Airway epithelial cell (primary cell): ENCODE measurements around the gene POLR2A. TPM values are rescaled to one million over a fixed set of nuclear protein-coding genes. Genes with fewer than 3 reads are reported as not detected.

Experiments used
- total RNA-seq: library from RNA; depleted of rRNA; stranded (reverse); fragments of >200 nt; gene quantifications from 2 replicates; pipeline ENCODE4 v1.2.3, GENCODE V29; 2015

The POLR2A gene
- total RNA-seq: 62.4 and 64.9 TPM in 2 replicates

DNA sequence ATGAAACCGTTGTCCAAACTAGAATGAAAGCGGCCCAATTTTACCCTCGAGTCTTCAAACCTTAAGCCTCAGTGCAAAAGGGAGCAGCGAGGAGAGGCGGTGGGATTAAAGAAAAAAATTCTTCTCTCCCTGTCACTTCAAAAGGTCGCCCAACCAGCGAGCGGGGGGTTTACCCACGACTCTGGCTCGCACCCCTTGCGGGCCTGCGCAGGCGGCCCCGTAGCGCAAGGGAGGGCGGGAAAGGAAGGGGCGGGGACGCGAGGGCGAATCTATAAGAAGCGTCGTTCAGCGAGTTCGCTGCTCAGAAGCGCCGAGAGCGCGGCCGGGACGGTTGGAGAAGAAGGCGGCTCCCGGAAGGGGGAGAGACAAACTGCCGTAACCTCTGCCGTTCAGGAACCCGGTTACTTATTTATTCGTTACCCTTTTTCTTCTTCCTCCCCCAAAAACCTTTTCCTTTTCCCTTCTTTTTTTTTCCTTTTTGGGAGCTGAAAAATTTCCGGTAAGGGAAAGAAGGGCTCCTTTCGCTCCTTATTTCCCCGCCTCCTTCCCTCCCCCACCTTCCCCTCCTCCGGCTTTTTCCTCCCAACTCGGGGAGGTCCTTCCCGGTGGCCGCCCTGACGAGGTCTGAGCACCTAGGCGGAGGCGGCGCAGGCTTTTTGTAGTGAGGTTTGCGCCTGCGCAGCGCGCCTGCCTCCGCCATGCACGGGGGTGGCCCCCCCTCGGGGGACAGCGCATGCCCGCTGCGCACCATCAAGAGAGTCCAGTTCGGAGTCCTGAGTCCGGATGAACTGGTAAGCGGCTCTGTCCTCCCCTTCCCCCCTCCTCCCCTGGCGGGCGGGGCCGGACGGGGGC, at the start of gene POLR2A:
Gene POLR2A, plus strand, starts transcription at position 300 of the 852 bp plus-strand sequence.

DNA sequence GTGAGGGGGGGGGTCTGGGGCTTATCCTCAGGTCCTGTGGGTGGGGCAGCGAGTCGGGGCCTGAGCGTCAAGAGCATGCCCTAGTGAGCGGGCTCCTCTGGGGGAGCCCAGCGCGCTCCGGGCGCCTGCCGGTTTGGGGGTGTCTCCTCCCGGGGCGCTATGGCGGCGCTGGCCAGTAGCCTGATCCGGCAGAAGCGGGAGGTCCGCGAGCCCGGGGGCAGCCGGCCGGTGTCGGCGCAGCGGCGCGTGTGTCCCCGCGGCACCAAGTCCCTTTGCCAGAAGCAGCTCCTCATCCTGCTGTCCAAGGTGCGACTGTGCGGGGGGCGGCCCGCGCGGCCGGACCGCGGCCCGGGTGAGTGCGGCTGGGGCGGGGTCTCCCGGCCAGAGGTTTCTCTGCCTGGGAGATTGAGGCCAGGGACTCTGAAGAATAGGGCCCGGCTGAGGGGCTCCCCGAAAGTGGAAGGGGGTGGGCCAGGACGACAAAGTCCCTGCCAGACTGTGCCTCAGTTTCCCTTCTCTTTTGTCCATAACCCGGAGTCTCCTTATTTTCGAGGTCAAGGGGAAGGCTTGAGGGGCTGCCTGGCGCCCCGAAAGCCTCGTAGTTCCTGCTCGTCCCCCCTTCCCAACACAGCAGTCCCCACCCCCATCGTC, 44.6 kb upstream of the POLR2A start, which contains the start of gene FGF11:
Gene FGF11, plus strand, starts transcription at position 51 of the 651 bp plus-strand sequence. Its CDS starts 109 bp downstream, at position 160.

GRCh38 chr17:7444682-7445618, 39.2 kb upstream of the POLR2A start, which contains the start of gene CHRNB1:
Gene CHRNB1 (plus strand): TSS chr17:7445061. CDS start chr17:7445128, 67 bp downstream.

DNA sequence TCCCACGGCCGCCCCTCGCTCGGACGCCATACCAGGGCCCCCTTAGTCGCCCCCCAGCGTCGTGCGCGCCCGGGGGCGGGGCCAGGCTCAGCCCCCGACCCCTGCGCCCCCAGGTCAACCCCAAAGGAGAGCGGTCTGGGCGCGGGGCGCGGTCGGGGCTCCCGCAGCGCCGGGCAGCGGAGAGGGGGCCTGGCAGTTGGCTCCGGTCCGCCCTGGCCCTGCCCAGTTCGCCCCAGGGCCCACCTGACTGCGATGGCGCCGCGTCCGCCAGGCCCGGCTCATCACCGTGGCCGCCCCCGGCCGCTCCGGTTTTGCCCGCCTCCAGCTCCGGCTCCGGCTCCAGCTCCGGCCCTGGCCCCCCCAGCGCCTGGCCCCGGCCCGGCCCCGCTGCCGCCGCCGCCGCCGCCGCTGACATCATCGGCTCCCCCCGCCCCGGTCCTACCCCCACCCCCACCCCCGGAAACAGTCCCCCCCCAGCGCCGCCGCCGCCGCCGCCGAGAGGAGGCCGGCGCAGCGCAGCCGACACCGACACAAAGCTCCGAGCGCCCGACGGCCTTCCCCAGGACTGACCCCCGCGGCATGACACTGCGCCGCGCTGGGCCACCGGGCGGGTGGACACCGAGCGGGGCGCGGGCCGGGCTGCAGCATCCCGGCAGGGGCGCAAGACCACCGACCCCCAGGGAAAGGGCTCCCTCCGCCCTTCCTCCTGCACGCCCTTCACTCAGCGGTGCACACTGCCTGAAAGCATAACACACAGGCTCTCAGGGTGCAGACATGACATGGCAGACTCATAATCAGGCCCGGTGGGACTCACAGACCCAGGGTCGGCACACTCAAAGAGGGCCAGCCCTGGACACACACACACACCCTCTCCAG, 4.7 kb upstream of the POLR2A start, which contains the start of gene ZBTB4:
Gene ZBTB4, minus strand, starts transcription at position 419 of the 876 bp plus-strand sequence. CDS start 12,830 bp downstream, outside the sequence.

GRCh38 chr17:7481275-7481674, 2.9 kb upstream of the POLR2A start, which contains the start of gene SLC35G6:
Gene SLC35G6 (plus strand): TSS chr17:7481446. CDS start chr17:7481517, 71 bp downstream.

GRCh38 chr17:7548585-7549400, 64.6 kb downstream of the POLR2A start, which contains the start of gene TNFSF12:
Gene TNFSF12 (plus strand): TSS chr17:7549058. CDS start chr17:7549154, 96 bp downstream.

Other genes with a start within 250 kb of the POLR2A start
- 44.9 and 52.6 TPM in 2 replicates for gene DVL2, start 249.8 kb upstream of the POLR2A start, total RNA-seq
- gene PHF23, start 244.9 kb upstream of the POLR2A start, total RNA-seq: 33.1 and 35.1 TPM in 2 replicates
- gene GABARAP, start 241.9 kb upstream of the POLR2A start, total RNA-seq: 309 and 347 TPM in 2 replicates
- gene CTDNEP1, start 232.6 kb upstream of the POLR2A start, total RNA-seq: 21.6 and 47.5 TPM in 2 replicates
- 38.4 and 42.1 TPM in 2 replicates for gene ELP5, start 232.2 kb upstream of the POLR2A start, total RNA-seq
- 86.7 and 132 TPM in 2 replicates for gene CLDN7, start 221.9 kb upstream of the POLR2A start, total RNA-seq
- gene SLC2A4, start 202.6 kb upstream of the POLR2A start, total RNA-seq: 0.14 and 0.56 TPM in 2 replicates
- gene YBX2, start 189.7 kb upstream of the POLR2A start, total RNA-seq: 0.51 and 0.63 TPM in 2 replicates
- gene EIF5A, start 176.7 kb upstream of the POLR2A start, total RNA-seq: 554 and 701 TPM in 2 replicates
- 50.8 and 66.1 TPM in 2 replicates for gene GPS2, start 169.0 kb upstream of the POLR2A start, total RNA-seq
- 13.4 and 22.5 TPM in 2 replicates for gene NEURL4, start 155.0 kb upstream of the POLR2A start, total RNA-seq
- gene ACAP1, start 147.8 kb upstream of the POLR2A start, total RNA-seq: 0.42 and 0.78 TPM in 2 replicates
- gene KCTD11, start 132.2 kb upstream of the POLR2A start, total RNA-seq: 48.4 and 61.1 TPM in 2 replicates
- not detected in 2 replicates for gene TMEM95, start 129.2 kb upstream of the POLR2A start, total RNA-seq
- 13.0 and 15.8 TPM in 2 replicates for gene TNK1, start 103.3 kb upstream of the POLR2A start, total RNA-seq
- gene PLSCR3, start 89.8 kb upstream of the POLR2A start, total RNA-seq: 64.6 and 96.0 TPM in 2 replicates
- 117 and 202 TPM in 2 replicates for gene TMEM256, start 80.3 kb upstream of the POLR2A start, total RNA-seq
- gene NLGN2, start 76.5 kb upstream of the POLR2A start, total RNA-seq: 6.0 and 8.9 TPM in 2 replicates
- not detected in 2 replicates for gene SPEM1, start 64.0 kb upstream of the POLR2A start, total RNA-seq
- not detected in 2 replicates for gene SPEM2, start 58.8 kb upstream of the POLR2A start, total RNA-seq
- gene SPEM3, start 55.5 kb upstream of the POLR2A start, total RNA-seq: not detected in 2 replicates
- gene TMEM102, start 48.9 kb upstream of the POLR2A start, total RNA-seq: 29.6 and 33.5 TPM in 2 replicates
- 18.3 and 32.1 TPM in 2 replicates for gene FGF11, start 44.9 kb upstream of the POLR2A start, total RNA-seq
- 10.9 and 11.0 TPM in 2 replicates for gene CHRNB1, start 39.3 kb upstream of the POLR2A start, total RNA-seq
- 29.5 and 46.1 TPM in 2 replicates for gene ZBTB4, start 4.7 kb upstream of the POLR2A start, total RNA-seq
- gene SLC35G6, start 2.9 kb upstream of the POLR2A start, total RNA-seq: not detected in 2 replicates
- 4.2 and 10.8 TPM in 2 replicates for gene TNFSF12, start 64.7 kb downstream of the POLR2A start, total RNA-seq
- gene TNFSF13, start 74.4 kb downstream of the POLR2A start, total RNA-seq: 4.4 and 5.1 TPM in 2 replicates
- gene SENP3, start 77.6 kb downstream of the POLR2A start, total RNA-seq: 44.8 and 62.7 TPM in 2 replicates
- gene CD68, start 95.3 kb downstream of the POLR2A start, total RNA-seq: 14.8 and 21.2 TPM in 2 replicates
- gene MPDU1, start 99.5 kb downstream of the POLR2A start, total RNA-seq: 147 and 153 TPM in 2 replicates
- gene SOX15, start 105.7 kb downstream of the POLR2A start, total RNA-seq: 162 and 173 TPM in 2 replicates
- 39.4 and 49.4 TPM in 2 replicates for gene FXR2, start 130.5 kb downstream of the POLR2A start, total RNA-seq
- 25.9 and 36.9 TPM in 2 replicates for gene SAT2, start 143.5 kb downstream of the POLR2A start, total RNA-seq
- 0.28 and 0.51 TPM in 2 replicates for gene SHBG, start 145.8 kb downstream of the POLR2A start, total RNA-seq
- not detected in 2 replicates for gene ATP1B2, start 166.6 kb downstream of the POLR2A start, total RNA-seq
- 47.3 and 58.3 TPM in 2 replicates for gene TP53, start 203.1 kb downstream of the POLR2A start, total RNA-seq
- gene WRAP53, start 204.1 kb downstream of the POLR2A start, total RNA-seq: 9.3 and 13.6 TPM in 2 replicates
- gene EFNB3, start 220.8 kb downstream of the POLR2A start, total RNA-seq: 2.0 and 2.6 TPM in 2 replicates
- gene DNAH2, start 233.4 kb downstream of the POLR2A start, total RNA-seq: 0.21 and 0.33 TPM in 2 replicates